Measurements from ENCODE around the gene DTD1. TPM values are rescaled to one million over a fixed set of nuclear protein-coding genes. Genes with fewer than 3 reads are reported as not detected.

The DTD1 gene
- total RNA-seq, 1 donor: 19.0 TPM

Other genes starting within 250 kb of the DTD1 start
- 0.84 TPM for gene DZANK1, start 121.0 kb upstream of the DTD1 start, total RNA-seq
- gene POLR3F, start 120.7 kb upstream of the DTD1 start, total RNA-seq: 11.4 TPM
- gene RBBP9, start 90.8 kb upstream of the DTD1 start, total RNA-seq: 5.4 TPM
- 25.0 TPM for gene SEC23B, start 80.1 kb upstream of the DTD1 start, total RNA-seq
- 93.9 TPM for gene SMIM26, start 20.6 kb upstream of the DTD1 start, total RNA-seq
- gene SCP2D1, start 225.7 kb downstream of the DTD1 start, total RNA-seq: not detected